ENCODE data around the gene CLCN4.

Gene CLCN4

DNA sequence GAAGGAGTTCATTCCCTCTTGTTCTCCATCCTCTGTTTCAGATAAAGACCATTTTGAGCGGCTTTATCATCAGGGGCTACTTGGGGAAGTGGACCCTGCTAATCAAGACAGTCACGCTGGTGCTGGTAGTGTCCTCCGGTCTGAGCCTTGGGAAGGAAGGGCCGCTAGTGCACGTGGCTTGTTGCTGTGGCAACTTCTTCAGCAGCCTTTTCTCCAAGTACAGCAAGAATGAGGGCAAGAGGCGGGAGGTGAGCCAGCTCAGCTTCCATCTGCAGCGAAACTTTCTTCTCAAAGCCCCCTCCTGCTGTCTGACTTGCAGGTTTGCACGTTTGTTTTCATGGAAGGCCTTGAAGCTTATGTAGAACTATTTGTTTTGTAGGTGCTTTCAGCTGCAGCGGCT, 49.5 kb downstream of the CLCN4 start:
- TF ChIP-seq, protein P1, sequence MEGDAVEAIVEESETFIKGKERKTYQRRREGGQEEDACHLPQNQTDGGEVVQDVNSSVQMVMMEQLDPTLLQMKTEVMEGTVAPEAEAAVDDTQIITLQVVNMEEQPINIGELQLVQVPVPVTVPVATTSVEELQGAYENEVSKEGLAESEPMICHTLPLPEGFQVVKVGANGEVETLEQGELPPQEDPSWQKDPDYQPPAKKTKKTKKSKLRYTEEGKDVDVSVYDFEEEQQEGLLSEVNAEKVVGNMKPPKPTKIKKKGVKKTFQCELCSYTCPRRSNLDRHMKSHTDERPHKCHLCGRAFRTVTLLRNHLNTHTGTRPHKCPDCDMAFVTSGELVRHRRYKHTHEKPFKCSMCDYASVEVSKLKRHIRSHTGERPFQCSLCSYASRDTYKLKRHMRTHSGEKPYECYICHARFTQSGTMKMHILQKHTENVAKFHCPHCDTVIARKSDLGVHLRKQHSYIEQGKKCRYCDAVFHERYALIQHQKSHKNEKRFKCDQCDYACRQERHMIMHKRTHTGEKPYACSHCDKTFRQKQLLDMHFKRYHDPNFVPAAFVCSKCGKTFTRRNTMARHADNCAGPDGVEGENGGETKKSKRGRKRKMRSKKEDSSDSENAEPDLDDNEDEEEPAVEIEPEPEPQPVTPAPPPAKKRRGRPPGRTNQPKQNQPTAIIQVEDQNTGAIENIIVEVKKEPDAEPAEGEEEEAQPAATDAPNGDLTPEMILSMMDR (IDR thresholded peaks at IDR 0.05; ENCODE audit: insufficient read depth, missing control alignments), result no peak
- no peak for DNase-seq (ENCODE audit: insufficient read length, low spot score)
- FAIRE-seq, result no peak

DNA sequence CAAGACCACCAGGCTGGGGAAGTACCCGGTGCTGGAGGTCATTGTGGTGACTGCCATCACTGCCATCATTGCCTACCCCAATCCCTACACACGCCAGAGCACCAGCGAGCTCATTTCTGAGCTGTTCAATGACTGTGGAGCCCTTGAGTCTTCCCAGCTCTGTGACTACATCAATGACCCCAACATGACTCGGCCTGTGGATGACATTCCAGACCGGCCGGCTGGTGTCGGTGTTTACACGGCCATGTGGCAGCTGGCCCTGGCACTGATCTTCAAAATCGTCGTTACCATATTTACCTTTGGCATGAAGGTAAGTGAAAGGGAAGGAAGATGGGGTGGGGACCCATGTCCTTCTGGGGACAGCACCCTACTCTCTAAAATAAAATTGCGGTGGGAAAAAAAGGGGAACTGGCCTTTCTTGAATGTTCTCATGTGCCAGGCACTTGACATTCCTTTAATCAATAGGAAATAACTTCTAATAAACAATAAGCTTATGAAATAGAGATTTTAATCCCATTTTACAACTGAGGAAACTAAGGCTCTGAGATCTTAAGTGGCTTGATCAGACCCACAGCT, 51.6 kb downstream of the CLCN4 start:
- FAIRE-seq (no peak), DNase-seq (ENCODE audit: insufficient read length, low spot score) (no peak)
- TF ChIP-seq, protein P1 (IDR thresholded peaks at IDR 0.05; ENCODE audit: insufficient read depth, missing control alignments), result no peak

DNA sequence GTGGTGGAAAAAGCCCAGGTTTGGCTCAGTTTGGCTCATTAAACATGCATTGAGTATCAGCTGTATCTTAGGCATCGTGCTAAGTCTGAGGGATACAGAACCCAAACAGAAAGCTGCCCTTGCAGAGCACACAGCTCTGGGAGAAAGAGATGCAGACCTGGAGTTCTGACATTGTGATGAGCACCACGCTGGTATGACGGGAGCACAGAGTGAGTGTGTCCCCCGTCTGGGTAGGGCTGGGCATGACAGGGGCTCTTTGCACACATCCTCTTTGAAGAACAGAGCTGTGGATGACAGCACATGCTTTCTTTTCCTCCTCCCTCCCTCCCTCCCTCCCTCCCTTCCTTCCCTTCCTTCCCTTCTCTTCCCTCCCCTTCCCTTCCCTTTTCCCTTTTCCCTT, 52.2 kb downstream of the CLCN4 start:
- TF ChIP-seq, protein P1 (IDR thresholded peaks at IDR 0.05; ENCODE audit: insufficient read depth, missing control alignments), result no peak
- DNase-seq (ENCODE audit: insufficient read length, low spot score), result no peak

DNA sequence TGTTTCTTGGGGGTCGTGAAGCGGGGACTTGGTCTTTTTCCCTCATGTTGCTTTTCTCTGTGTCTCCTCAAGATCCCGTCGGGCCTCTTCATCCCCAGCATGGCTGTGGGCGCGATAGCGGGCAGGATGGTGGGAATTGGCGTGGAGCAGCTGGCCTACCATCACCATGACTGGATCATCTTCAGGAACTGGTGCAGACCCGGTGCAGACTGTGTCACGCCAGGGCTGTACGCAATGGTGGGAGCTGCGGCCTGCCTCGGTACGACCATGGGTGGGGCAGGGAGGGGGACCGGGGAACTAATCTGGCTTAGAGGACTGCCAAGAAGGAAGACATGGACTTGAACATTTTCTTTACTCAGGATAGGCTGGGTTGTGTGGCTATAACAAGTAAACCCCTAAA, 55.6 kb downstream of the CLCN4 start:
- DNase-seq (ENCODE audit: insufficient read length, low spot score) (no peak), FAIRE-seq (no peak)

More for the DNA sequence above, 52.2 kb downstream of the CLCN4 start:
- no peak for FAIRE-seq

DNA sequence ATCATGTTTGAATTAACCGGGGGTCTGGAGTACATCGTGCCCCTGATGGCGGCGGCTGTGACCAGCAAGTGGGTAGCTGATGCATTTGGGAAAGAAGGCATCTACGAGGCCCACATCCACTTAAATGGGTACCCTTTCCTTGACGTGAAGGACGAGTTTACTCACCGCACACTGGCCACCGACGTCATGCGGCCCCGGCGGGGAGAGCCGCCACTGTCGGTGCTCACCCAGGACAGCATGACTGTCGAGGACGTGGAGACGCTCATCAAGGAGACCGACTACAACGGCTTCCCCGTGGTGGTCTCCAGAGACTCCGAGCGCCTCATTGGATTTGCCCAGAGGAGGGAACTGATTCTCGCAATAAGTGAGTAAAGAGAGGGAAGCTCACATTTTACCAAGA, 56.9 kb downstream of the CLCN4 start:
- DNase-seq (ENCODE audit: insufficient read length, low spot score) (no peak), FAIRE-seq (no peak)
- TF ChIP-seq, protein P1 (IDR thresholded peaks at IDR 0.05; ENCODE audit: insufficient read depth, missing control alignments), result no peak

More for the DNA sequence above, 55.6 kb downstream of the CLCN4 start:
- TF ChIP-seq, protein P1 (IDR thresholded peaks at IDR 0.05; ENCODE audit: insufficient read depth, missing control alignments), result no peak

DNA sequence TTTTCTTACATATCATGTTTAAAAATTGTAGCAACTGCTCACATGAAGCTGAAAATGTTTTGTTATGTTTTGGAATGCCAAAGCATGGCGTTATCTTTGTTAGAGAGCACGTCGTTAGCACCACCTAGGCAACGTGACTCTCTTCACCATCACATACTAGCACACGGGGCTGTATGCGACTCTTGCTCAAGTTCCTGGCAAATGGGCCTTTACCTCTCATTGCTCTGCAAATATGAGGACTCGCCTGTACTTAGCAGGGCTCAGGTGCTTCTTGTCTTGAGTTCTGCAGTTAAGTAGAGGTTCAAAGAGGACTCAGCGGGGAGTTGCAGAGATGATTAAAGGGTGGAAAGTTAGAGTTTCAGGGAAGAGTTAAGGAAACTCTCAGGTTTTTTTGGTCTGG, 59.4 kb downstream of the CLCN4 start:
- TF ChIP-seq, protein P1 (IDR thresholded peaks at IDR 0.05; ENCODE audit: insufficient read depth, missing control alignments), result no peak
- no peak for FAIRE-seq

DNA sequence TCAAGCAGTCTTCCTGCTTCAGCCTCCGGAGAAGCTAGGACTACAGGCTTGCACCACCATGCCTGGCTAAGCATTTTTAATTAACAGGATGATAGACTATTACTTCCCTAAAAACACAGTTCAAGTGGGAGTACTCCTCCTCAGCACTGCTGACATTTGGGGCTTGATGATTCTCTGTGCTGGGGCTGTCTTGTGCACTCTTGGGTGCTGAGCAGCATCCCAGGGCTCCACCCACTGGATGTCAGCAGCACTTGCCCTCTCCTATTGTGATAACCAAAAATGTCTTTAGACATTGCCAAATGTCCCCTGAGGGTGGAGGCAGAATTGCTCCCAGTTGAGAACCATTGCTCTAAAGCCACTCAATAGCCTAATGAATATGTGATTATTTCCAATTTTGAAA, 60.4 kb downstream of the CLCN4 start:
- TF ChIP-seq, protein P1 (IDR thresholded peaks at IDR 0.05; ENCODE audit: insufficient read depth, missing control alignments), result no peak
- DNase-seq (ENCODE audit: insufficient read length, low spot score) (no peak), FAIRE-seq (no peak)

More for the DNA sequence above, 59.4 kb downstream of the CLCN4 start:
- DNase-seq (ENCODE audit: insufficient read length, low spot score), result no peak

Data from D721Med (cell line).